GM12874 (cell line): Measurements from ENCODE around the gene HK1.

Source experiments
- TF ChIP-seq, protein P1 (sequence below): IDR thresholded peaks from 2 replicates; pipeline ENCODE4 v1.5.1; 2011; ENCODE audit warnings: low read depth, mild to moderate bottlenecking, control low read depth, low read length, moderate library complexity; ENCODE audit not compliant: insufficient read depth

The HK1 gene

GRCh38 chr10:69246036-69246435 is 32.3 kb upstream of the HK1 start:
- TF ChIP-seq, protein P1, sequence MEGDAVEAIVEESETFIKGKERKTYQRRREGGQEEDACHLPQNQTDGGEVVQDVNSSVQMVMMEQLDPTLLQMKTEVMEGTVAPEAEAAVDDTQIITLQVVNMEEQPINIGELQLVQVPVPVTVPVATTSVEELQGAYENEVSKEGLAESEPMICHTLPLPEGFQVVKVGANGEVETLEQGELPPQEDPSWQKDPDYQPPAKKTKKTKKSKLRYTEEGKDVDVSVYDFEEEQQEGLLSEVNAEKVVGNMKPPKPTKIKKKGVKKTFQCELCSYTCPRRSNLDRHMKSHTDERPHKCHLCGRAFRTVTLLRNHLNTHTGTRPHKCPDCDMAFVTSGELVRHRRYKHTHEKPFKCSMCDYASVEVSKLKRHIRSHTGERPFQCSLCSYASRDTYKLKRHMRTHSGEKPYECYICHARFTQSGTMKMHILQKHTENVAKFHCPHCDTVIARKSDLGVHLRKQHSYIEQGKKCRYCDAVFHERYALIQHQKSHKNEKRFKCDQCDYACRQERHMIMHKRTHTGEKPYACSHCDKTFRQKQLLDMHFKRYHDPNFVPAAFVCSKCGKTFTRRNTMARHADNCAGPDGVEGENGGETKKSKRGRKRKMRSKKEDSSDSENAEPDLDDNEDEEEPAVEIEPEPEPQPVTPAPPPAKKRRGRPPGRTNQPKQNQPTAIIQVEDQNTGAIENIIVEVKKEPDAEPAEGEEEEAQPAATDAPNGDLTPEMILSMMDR: no peak

DNA sequence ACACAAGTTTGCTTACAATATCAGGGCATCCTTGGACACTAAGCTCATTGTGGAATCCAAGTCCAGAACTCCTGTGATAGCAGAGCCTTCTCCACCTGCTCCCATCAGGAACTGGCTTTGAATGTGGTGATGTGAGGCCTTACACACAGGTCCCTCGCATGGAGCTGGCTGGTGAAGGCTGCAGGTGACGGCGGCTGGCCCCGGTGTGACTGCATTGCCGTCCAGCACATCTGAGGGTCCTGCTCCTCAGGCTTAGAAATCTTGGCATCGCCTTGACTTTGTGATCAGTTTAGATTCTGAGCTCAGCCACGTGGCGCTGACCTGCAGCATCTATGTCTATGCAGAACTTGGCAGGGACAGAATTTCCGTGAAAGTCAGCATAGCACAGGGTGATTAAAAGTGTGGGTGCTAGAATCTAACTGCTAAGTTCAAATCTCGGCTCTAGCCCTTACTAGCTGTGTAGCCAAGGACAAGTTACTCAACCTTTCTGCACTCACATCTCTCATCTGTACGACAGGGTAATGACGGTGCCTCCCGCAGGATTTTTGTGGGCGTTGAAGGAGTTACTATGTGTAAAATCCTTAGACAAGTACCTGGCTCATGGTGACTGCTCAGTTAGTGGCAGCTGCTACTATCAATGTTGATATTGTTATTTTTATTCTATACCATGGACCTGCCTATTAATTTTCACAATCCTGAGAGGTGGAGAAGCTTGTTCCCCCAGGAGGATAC is 31.5 kb upstream of the HK1 start:
- TF ChIP-seq, protein P1: no peak

GRCh38 chr10:69247313-69247710 is 31.0 kb upstream of the HK1 start:
- TF ChIP-seq, protein P1: no peak

DNA sequence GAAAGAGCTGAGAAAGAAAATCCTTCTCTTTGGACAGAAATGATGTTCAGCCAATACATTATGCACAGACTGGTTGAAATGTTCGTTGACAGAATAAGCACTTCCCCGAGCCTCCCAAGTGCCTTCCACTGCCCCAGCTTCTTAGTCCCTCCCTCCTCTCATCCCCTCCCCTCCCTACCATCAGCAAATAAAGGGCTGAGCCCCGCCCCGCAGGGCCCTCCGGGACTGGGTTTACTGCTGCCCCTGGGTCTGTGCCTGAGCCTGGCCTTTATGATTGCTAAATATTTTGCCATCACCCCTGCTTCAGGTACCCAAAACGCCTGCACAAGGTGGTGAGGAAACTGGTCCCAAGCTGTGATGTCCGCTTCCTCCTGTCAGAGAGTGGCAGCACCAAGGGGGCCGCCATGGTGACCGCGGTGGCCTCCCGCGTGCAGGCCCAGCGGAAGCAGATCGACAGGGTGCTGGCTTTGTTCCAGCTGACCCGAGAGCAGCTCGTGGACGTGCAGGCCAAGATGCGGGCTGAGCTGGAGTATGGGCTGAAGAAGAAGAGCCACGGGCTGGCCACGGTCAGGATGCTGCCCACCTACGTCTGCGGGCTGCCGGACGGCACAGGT is 30.1 kb upstream of the HK1 start:
- TF ChIP-seq, protein P1: no peak

DNA sequence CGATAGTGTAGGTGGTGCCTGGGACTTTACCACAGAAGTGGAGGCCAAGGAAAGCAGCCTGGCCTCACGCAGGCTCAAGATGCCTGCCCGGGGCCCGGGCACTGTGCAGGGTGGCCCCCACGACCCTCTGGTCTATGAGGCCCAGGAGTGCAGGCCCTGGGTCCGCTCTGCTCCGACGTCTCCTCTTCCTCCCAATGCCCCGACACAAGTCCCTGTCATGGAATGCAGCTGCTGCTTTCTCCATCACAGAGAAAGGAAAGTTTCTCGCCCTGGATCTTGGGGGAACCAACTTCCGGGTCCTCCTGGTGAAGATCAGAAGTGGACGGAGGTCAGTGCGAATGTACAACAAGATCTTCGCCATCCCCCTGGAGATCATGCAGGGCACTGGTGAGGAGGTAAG is 28.3 kb upstream of the HK1 start:
- TF ChIP-seq, protein P1: no peak

DNA sequence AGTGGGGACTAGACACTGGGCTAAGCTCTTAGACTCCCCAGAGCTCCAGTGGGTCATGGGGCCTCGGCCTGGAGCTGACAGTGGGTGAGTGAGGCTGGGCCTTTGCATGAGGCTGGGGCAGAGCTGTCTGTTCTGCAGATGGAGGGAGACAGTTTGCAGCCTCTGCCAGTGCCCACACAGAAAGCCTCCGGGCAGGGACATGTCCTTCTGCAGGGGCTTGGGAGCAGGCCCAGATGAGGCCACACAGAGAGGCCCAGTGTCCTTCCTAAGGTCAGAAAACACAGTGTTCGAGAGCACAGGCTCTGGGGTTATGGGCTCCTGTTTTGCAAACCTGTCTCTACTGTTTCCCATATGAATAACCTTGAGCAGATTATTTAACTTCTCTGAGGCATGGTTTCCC is 25.1 kb upstream of the HK1 start:
- TF ChIP-seq, protein P1: no peak

- TF ChIP-seq, protein P1: no peak
Measured at GRCh38 chr10:69254877-69255276, 23.4 kb upstream of the HK1 start.
